ENCODE data around the gene DNAH3.

DNA sequence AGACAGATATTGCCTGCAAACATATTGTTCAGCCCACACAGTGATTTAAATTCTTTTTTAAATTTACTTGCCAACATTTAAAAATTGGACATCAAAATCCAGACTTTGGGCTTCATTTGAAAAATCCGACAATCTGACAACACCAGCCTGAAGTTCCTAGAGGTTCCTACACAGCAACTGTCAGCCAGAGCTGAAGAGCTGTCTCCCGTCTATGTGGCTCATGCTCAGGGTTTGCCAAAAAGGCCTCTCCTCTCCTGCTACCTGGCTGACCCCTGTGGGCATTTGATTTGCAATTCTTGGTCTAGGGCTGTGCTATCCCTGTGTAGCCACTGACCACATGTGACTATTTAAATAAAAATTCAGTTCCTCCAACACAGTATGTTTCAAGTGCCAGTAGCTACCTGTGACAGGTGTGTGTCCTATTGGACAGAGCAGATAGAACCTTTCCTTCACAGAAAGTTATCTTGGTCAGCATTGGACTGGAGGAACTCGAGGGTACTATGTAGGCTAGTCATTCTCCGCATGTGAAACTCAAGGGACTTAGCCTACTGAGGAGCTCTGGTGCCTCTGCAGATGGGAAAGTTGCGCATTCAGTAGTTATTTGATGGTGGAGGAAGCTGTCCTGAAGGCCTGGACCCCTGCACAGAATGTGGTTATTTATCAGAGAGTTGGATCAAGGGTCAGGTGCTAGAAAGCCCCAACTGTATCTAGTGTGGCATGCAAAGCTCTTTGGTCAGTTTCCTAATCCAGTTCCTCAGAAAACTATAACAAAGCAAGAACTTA, 247.3 kb downstream of the DNAH3 start:
- TF ChIP-seq, protein P1, sequence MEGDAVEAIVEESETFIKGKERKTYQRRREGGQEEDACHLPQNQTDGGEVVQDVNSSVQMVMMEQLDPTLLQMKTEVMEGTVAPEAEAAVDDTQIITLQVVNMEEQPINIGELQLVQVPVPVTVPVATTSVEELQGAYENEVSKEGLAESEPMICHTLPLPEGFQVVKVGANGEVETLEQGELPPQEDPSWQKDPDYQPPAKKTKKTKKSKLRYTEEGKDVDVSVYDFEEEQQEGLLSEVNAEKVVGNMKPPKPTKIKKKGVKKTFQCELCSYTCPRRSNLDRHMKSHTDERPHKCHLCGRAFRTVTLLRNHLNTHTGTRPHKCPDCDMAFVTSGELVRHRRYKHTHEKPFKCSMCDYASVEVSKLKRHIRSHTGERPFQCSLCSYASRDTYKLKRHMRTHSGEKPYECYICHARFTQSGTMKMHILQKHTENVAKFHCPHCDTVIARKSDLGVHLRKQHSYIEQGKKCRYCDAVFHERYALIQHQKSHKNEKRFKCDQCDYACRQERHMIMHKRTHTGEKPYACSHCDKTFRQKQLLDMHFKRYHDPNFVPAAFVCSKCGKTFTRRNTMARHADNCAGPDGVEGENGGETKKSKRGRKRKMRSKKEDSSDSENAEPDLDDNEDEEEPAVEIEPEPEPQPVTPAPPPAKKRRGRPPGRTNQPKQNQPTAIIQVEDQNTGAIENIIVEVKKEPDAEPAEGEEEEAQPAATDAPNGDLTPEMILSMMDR (IDR thresholded peaks at IDR 0.05 in 8 of 11, conservative IDR thresholded peaks at IDR 0.05 in 3 of 11): no peak
- TF ChIP-seq POLR2A (IDR thresholded peaks at IDR 0.05): no peak
- TF ChIP-seq POLR2AphosphoS5 (IDR thresholded peaks at IDR 0.05): no peak
